LNCaP clone FGC (cell line): ENCODE measurements around the gene MAP3K12.

Source experiments
- DNase-seq: peaks from one replicate; pipeline ENCODE4 v3.0.0-alpha.2; 2011; ENCODE audit warnings: low read depth
- H3K4me3 ChIP-seq: 2 replicates; pipeline ENCODE4 v1.5.1; 2011; ENCODE audit warnings: mild to moderate bottlenecking, low read depth, low read length, control low read depth
- TF ChIP-seq, protein P1 (sequence below): IDR thresholded peaks from 2 replicates; pipeline ENCODE4 v1.5.1; 2012; ENCODE audit warnings: mild to moderate bottlenecking; ENCODE audit not compliant: control insufficient read depth, insufficient read depth; ENCODE audit errors: extremely low read depth

The MAP3K12 gene

DNA sequence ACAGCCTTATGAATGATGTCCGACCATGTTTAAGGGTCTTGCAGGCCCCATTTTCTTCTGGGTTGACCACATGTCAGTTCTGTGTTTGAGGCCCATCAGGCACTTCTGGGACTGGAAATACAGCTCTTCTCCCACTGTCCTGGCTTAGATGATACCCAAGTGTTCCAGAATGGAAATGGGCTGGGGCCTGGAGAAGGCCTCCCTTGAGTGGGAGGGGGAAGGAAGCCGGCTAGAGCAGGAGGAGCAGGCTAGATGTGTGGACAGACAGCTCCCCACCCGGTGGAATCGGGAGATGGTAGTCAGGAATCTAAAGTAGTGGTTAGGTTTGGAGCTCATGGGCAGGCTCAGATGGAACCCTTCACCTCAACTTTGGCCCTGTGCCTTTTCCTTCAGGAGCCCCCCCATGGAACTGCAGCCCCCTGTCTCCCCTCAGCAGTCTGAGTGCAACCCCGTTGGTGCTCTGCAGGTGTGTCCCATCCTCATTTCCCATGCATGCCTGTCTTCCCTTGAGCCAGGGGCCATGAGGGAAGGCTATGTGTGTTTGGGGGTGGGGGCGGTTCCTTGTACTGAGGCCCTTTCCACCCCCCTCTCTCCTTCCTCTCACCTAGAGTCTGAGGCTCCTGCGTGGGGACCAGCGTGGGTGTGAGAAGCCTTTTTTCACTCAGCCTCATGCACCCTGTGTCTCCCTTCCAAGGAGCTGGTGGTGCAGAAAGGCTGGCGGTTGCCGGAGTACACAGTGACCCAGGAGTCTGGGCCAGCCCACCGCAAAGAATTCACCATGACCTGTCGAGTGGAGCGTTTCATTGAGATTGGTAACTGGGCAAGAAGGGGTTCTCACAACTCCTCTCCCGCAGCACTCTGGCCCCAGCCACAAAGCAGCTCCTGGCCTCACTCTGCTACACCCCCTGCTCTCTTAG, 5.0 kb upstream of the MAP3K12 start:
- H3K4me3 ChIP-seq: no peak overlapping the region
- no peak for DNase-seq
- TF ChIP-seq, protein P1, sequence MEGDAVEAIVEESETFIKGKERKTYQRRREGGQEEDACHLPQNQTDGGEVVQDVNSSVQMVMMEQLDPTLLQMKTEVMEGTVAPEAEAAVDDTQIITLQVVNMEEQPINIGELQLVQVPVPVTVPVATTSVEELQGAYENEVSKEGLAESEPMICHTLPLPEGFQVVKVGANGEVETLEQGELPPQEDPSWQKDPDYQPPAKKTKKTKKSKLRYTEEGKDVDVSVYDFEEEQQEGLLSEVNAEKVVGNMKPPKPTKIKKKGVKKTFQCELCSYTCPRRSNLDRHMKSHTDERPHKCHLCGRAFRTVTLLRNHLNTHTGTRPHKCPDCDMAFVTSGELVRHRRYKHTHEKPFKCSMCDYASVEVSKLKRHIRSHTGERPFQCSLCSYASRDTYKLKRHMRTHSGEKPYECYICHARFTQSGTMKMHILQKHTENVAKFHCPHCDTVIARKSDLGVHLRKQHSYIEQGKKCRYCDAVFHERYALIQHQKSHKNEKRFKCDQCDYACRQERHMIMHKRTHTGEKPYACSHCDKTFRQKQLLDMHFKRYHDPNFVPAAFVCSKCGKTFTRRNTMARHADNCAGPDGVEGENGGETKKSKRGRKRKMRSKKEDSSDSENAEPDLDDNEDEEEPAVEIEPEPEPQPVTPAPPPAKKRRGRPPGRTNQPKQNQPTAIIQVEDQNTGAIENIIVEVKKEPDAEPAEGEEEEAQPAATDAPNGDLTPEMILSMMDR: no peak

DNA sequence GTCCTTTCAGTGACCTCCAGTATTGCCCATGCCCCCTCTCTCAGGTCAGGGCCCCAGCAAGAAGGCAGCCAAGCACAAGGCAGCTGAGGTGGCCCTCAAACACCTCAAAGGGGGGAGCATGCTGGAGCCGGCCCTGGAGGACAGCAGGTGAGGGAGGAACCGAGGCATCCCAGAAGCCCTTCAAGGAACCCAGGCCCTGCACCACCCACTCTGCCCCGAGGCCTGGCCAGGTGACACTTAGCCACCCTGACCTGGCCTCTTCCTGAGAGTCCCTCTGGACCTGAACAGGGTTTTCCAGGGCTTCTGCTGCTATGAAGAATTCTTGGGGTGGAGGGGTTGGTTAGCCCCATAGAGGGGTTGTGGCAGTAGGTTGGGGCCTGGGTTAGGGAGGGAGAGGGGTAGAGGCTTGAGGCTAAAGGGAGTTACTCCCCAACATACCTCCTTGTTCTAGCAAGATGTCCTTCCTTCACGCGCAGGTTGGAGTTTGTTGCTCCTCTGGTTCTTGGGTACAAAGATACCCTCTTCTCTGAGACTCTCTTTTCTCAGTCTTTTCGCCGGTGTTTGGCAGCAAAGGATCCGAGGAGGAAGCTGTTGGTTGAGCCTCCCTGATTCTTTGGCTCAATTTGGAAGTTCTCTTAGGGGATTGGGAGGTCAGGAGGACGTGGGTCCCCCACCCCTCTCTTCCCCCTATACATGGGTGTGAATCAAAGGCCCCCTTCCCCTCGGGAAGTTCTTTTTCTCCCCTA, 3.9 kb upstream of the MAP3K12 start:
- no peak for DNase-seq
- TF ChIP-seq, protein P1: no peak
- H3K4me3 ChIP-seq: no peak overlapping the region

DNA sequence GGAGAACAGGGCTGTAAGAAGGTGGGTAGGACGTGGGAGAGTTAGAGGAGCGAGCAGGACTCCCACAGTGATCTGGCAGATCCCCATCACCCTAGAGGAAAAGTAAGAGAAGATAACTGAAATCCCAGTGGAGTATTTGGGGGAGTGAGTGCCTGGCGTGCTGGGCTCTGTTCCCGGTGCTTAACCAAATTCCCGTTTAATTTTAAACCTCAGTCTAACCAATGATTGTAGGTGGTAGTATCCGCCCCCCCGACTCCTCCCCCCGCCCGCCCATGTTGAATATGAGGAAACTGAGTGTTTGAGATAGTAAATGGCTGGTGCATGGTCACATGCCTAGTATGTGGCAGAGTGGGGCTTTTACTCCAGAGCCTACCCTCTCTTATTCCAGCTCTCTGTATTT, 3.1 kb upstream of the MAP3K12 start:
- TF ChIP-seq, protein P1: no peak
- DNase-seq: no peak
- peak overlapping the region; percentile 81 for H3K4me3 ChIP-seq

DNA sequence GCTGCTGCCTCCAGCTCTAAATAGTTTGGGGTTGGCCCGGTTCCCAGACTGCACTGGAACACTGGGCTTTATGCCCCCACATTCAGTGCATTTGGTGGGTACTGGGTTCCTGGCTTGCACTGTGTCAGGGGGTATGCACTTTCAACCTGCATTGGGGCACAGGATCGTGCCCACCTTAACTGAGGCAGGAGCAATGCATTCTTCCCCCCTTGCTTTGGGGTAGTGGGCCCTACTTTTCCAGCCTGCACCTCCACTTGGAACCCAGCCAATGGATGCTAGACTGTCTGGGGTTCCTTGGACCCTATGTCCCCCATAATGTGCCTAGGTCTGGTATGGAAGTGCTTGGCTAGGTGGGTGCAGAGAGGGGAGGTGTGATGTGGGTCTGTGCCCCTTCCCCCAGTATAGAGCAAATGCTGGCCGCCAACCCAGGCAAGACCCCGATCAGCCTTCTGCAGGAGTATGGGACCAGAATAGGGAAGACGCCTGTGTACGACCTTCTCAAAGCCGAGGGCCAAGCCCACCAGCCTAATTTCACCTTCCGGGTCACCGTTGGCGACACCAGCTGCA, 2.4 kb upstream of the MAP3K12 start:
- H3K4me3 ChIP-seq: peak overlapping the region; percentile 81
- DNase-seq: no peak
- TF ChIP-seq, protein P1: no peak

DNA sequence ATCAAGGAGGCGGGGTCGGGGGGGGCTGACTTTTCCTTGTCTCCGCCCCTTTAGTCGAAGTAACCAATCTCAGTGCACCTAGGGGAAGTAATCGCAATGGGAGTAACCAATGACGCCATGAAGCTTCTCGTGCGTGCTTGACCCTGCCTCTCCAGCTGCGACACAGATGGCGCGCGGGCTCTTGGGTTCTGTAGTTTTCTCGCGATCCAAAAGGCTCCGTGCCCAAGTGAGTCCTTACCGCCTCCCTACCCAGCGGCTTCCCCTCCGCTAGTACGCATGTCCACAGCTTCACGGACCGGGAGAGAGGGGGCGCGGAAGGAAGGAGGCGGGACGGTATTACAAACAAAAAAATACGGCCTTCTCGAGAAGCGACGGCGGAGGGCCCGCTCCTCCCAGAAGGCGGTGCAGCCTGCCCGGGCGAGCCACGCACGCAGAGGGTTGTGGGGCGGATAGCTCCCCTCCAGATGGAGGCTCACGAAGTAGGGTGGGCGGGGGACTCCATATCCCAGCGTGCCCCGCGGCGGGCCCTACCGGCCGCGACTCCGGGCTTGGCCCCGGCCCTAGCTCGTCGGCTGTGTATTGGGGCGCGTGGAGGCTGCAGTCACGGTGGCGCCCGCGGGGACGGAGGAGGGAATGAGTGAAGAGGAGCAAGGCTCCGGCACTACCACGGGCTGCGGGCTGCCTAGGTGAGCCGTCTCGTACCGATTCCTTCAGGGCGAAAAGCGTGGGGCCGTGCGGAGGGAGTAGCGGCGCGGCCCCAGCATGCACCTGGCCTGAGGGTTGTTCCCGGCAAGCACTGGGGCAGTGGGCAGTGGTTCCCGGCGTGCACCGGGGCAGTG, 1.7 kb upstream of the MAP3K12 start, which contains the start of gene TARBP2:
Gene TARBP2, plus strand, starts transcription at position 508 of the 839 bp plus-strand sequence. Its CDS starts 126 bp downstream, at position 634.
- TF ChIP-seq, protein P1: no peak
- DNase-seq: peak; percentile 99
- peak within 1 kb of the TSS; percentile 81 for H3K4me3 ChIP-seq

DNA sequence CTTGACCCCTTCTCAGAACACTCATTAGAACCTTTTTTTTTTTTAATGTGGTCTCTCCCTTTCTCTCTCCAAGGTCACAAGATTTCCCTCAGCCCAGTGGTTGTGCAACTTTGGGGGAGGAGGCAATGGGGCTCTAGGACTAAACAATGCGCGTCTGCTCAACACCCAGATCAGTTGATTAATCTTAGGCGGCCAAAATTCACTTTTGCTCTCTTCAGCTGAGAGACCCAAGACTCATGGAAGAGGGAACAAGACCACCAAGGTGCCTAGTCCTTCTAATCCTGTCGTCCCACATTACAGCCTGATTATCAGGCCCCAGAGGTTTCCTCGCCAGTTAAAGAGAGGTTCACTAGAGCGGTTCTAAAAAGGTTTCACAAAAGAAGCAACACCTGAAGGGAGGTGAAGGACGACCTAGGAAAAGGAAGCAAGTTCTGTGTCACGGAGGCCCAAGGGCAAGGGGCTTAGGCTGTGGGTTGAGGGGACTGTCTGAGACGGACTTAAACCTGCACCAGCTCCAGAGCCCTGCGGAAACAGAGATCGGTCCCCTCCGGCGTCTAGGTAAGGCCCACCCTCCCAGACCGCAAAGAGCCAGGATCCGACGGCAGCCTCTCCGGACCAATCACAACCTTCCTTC, 1.0 kb upstream of the MAP3K12 start:
- peak overlapping the region; percentile 81 for H3K4me3 ChIP-seq
- no peak for DNase-seq
- TF ChIP-seq, protein P1: no peak
